ENCODE results near the gene FRMD7.
"Not testable (repeated sequence)": the region's sequence is repeated elsewhere in the genome, so short reads cannot be mapped to it uniquely, and the experiment has no call there.

FRMD7 gene, protein sequence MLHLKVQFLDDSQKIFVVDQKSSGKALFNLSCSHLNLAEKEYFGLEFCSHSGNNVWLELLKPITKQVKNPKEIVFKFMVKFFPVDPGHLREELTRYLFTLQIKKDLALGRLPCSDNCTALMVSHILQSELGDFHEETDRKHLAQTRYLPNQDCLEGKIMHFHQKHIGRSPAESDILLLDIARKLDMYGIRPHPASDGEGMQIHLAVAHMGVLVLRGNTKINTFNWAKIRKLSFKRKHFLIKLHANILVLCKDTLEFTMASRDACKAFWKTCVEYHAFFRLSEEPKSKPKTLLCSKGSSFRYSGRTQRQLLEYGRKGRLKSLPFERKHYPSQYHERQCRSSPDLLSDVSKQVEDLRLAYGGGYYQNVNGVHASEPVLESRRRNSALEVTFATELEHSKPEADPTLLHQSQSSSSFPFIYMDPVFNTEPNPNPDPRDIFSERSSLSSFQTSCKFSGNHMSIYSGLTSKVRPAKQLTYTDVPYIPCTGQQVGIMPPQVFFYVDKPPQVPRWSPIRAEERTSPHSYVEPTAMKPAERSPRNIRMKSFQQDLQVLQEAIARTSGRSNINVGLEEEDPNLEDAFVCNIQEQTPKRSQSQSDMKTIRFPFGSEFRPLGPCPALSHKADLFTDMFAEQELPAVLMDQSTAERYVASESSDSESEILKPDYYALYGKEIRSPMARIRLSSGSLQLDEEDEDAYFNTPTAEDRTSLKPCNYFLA

DNA sequence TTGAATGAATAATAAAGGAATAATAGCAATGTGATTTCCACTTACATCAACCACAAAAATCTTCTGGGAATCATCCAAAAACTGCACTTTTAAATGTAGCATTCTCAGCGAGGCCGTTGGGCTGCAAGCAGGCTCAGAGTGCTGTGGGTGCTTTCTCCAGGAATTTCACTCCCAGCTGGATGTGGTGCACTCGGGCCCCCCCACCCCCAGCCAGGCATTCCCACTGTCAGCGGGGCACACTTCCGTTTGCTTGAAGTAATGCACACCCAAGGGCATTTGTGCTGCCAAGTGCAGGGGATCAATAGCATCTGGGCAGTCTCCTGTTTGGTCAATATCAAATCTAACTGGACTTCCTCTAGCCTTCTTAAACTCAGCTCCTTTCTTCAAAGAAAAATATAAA is at the start of gene FRMD7:
Gene FRMD7 (minus strand): TSS at position 278 of the 400 bp plus-strand sequence. CDS start 176 bp downstream, at position 102.
- in situ Hi-C loops (cut with HindIII; ENCODE audit: low pct_unique_long_range_greater_than_20kb, low sequenced_read_pairs), result no loop called here
- no peak for TF ChIP-seq JUND (IDR thresholded peaks at IDR 0.05; ENCODE audit: low read depth)
- no peak for DNase-seq (ENCODE audit: low read depth in 1 of 2, low spot score in 1 of 2)

DNA sequence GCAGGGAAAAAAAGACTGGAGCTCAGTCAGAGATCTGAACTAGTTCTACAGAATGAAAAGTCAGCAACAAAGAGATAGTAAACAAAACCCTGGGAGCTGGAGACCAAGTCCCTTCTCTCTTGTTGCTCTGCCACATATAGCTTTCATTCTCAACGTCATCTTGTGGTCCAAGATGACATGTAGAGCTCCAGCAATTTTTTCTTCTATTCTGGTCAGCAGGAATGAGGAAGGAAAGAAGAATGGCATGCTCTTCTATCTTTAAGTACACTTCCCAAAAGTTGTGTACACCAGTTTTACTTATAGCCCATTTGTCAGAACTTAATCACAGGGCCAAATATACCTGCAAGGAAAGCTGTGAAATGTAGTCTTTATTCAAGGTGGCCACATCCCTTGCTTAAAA is 45.8 kb upstream of the FRMD7 start:
- DNase-seq (ENCODE audit: low read depth in 1 of 2, low spot score in 1 of 2), result peak in 1 of 2 experiments; percentile 47
- in situ Hi-C loops (cut with HindIII; ENCODE audit: low pct_unique_long_range_greater_than_20kb, low sequenced_read_pairs), result no loop called here
- TF ChIP-seq JUND (IDR thresholded peaks at IDR 0.05; ENCODE audit: low read depth), result no peak

DNA sequence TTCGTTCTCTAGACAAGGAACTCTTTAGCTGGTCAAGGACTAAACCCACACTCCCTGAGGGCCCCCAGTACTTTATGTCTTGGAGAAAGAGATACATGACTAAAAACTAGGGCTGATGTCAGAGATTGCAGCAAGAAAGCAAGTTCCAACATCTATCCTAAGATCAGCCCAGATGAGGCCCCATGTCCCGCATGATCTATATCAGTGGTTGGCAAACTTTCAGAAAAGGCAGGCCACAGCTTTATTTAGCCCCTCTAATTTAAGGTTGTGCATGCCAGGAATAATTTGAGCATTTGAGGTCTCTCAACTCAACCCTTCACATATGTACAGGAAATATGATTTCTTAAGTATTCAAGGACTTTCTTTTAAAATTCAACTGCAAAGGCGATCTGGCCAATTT is 44.1 kb upstream of the FRMD7 start:
- no peak for TF ChIP-seq JUND (IDR thresholded peaks at IDR 0.05; ENCODE audit: low read depth)
- in situ Hi-C loops (cut with HindIII; ENCODE audit: low pct_unique_long_range_greater_than_20kb, low sequenced_read_pairs), result no loop called here
- DNase-seq (ENCODE audit: low read depth in 1 of 2, low spot score in 1 of 2), result no peak

DNA sequence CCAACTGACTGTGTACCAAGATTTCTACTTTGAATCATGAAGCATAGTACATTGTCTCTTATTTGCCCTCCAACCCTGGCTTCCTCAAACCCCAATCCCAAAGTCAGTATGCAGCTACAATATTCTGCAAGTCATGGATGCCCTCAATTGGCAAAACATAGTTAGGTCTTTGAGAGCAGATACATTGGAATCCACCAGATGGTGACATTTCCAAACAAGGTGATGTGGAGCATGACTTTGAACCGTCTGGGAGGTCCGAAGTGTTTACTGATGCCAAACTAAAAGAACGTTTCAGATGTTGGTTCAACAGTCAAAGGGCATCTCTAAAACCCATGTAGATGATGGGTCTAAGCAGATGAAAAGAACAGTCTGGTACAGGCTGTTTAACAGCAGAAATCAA is 43.7 kb upstream of the FRMD7 start:
- peak in 1 of 2 experiments; percentile 60 for DNase-seq (ENCODE audit: low read depth in 1 of 2, low spot score in 1 of 2)
- TF ChIP-seq JUND (IDR thresholded peaks at IDR 0.05; ENCODE audit: low read depth), result no peak
- in situ Hi-C loops (cut with HindIII; ENCODE audit: low pct_unique_long_range_greater_than_20kb, low sequenced_read_pairs), result no loop called here

DNA sequence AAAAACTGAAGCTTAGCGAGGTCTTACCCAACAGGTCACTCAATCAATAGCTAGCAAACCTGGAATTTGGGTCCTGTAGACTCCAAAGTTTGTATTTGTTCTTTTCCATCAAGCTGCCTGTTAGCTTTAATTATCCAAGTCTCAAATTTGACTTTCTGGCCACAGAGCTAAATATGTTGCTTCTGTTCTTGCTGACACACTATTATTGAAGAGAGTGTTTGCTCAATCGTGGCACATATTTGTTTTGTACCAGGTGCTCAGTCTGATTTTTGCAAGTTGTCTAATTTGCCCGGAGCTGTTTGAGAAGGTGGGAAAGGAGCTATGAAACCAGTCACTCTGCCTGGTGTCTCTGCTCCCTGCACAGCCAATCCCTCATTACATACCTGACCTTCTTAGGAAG is 41.7 kb upstream of the FRMD7 start:
- peak; percentile 1 to 92 for DNase-seq (ENCODE audit: low read depth in 1 of 2, low spot score in 1 of 2)
- TF ChIP-seq JUND (IDR thresholded peaks at IDR 0.05; ENCODE audit: low read depth), result no peak
- in situ Hi-C loops (cut with HindIII; ENCODE audit: low pct_unique_long_range_greater_than_20kb, low sequenced_read_pairs), result no loop called here

DNA sequence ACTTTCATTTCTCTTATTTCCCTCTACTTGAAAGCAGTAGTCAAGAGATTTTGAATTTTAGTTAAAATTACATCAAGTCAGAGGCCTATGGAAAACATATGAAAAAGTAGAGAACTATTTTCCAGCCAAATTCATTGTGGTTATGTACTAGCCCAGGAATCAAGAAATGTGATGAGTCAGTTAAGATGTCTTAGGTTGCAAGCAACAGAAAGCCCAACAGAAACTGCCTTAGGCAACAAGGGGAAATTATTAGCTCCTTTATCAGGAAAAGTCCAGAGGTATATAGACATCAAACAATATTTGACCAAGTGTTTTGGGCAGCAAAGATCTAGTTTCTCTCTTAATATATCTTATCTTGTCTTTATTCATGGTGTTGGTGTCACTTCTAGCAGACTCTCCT is 37.8 kb upstream of the FRMD7 start:
- in situ Hi-C loops (cut with HindIII; ENCODE audit: low pct_unique_long_range_greater_than_20kb, low sequenced_read_pairs), result no loop called here
- no peak for DNase-seq (ENCODE audit: low read depth in 1 of 2, low spot score in 1 of 2)
- TF ChIP-seq JUND (IDR thresholded peaks at IDR 0.05; ENCODE audit: low read depth), result no peak

DNA sequence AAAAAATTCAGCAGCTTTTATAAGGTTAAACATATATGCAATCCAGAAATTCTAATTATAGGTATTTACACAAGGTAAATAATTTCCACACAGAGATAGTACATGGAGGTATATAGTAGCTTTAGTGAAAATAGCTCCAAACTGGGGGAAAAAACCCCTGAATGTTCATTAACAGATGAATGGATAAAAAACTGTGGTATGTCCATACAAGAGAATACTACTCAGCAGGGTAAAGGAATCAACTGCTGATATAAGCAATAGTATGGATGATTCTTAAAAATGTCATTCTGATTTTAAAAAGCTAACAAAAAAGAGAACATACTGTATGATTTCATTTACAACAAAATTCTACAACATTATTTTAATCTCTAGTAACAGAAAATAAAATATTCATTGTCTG is 37.2 kb upstream of the FRMD7 start:
- in situ Hi-C loops (cut with HindIII; ENCODE audit: low pct_unique_long_range_greater_than_20kb, low sequenced_read_pairs), result no loop called here

DNA sequence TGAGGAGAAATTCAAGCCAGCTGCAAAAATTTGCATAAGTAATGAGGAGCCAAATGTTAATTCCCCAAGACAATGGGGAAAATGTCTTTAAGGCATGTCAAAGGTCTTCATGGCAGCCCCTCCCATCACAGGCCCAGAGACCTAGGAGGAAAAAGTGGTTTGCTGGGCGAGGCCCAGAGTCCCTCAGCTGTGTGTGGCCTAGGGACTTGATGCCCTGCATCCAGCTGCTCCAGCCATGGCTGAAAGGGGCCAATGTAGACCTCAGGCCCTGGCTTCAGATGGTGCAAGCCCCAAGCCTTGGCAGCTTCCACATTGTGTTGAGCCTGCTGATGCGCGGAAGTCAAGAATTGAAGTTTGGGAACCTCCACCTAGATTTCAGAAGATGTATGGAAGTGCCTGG is 35.3 kb upstream of the FRMD7 start:
- in situ Hi-C loops (cut with HindIII; ENCODE audit: low pct_unique_long_range_greater_than_20kb, low sequenced_read_pairs); DNase-seq (ENCODE audit: low read depth in 1 of 2, low spot score in 1 of 2): not testable (repeated sequence)

More for the DNA sequence above, 37.2 kb upstream of the FRMD7 start:
- no peak for TF ChIP-seq JUND (IDR thresholded peaks at IDR 0.05; ENCODE audit: low read depth)
- DNase-seq (ENCODE audit: low read depth in 1 of 2, low spot score in 1 of 2), result no peak

DNA sequence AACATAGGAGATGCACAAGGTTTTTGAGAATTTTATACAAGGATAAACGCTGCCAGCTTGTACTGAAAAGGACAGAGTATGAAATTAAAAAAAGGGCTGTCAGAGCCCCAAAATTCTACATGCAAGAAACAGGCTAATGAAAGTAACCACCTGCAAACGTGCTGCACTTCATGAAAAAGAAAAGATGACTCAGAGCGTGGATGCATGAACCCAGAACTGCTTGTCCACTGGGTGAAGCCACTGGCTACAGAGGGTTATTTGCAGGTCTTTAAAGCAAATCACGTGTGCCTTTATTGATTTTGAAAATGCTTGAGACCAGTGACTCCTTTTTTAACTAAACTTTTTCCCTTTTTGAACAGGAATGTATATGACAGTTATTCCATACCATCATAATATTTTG is 25.3 kb upstream of the FRMD7 start:
- no peak for TF ChIP-seq JUND (IDR thresholded peaks at IDR 0.05; ENCODE audit: low read depth)
- in situ Hi-C loops (cut with HindIII; ENCODE audit: low pct_unique_long_range_greater_than_20kb, low sequenced_read_pairs), result no loop called here
- no peak for DNase-seq (ENCODE audit: low read depth in 1 of 2, low spot score in 1 of 2)

DNA sequence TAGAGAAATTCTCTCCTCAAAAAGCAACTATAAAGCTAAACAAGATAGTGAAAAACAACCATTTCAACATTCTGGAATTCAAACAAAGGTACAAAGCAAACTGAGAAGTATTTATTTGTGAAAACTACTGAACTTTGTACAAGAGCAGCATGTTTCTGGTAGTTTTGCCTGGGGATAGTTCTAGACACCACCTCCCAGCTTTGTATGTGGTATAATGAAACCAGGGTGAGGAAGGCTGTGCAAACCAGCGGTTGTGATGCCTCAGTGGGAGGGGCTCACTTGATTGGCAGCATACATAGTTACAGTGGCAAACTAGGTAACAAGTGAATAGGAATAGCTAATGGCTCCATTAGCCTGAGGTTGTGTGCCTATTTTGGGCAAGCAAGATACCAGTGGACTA is 18.6 kb upstream of the FRMD7 start:
- no peak for TF ChIP-seq JUND (IDR thresholded peaks at IDR 0.05; ENCODE audit: low read depth)
- in situ Hi-C loops (cut with HindIII; ENCODE audit: low pct_unique_long_range_greater_than_20kb, low sequenced_read_pairs), result no loop called here

DNA sequence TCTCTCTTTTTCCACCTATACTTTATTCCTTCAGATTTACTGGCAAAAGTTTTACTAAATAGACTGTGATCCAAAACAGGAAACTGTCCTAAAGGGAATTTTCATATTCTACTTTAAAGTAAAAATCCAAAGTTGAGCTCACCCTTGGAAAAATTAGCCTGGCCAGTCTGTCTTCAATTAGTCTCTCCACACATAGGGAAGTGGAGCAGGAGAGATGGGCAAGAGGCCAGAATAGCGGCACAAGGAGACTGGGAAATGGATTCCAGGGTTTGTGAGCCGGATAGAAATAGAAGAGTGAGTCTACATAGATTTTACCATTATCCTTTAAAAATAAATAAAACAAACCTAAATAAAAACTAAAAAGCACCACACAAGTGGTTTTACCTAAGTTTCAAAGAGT is 16.2 kb upstream of the FRMD7 start:
- TF ChIP-seq JUND (IDR thresholded peaks at IDR 0.05; ENCODE audit: low read depth), result no peak
- no peak for DNase-seq (ENCODE audit: low read depth in 1 of 2, low spot score in 1 of 2)
- in situ Hi-C loops (cut with HindIII; ENCODE audit: low pct_unique_long_range_greater_than_20kb, low sequenced_read_pairs), result no loop called here

More for the DNA sequence above, 18.6 kb upstream of the FRMD7 start:
- no peak for DNase-seq (ENCODE audit: low read depth in 1 of 2, low spot score in 1 of 2)

DNA sequence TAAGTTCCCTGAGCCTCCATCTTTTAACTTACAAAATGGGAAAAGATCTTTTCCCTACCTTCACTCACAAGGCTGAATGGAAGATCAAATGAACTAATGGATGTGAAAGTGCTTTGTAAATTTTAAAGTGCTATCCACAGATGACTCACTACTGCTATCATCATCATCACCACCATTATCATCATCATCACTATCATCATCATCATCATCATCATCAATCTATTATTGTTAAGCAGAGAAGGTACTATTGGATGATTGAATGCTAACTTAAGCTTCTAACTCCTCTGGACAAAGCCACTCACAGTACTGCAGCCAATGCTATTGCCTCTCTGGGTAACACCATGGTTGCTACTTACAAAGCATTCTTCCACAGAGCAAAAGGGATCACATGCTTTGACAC is 1.9 kb downstream of the FRMD7 start:
- TF ChIP-seq JUND (IDR thresholded peaks at IDR 0.05; ENCODE audit: low read depth), result no peak
- in situ Hi-C loops (cut with HindIII; ENCODE audit: low pct_unique_long_range_greater_than_20kb, low sequenced_read_pairs), result no loop called here
- no peak for DNase-seq (ENCODE audit: low read depth in 1 of 2, low spot score in 1 of 2)

DNA sequence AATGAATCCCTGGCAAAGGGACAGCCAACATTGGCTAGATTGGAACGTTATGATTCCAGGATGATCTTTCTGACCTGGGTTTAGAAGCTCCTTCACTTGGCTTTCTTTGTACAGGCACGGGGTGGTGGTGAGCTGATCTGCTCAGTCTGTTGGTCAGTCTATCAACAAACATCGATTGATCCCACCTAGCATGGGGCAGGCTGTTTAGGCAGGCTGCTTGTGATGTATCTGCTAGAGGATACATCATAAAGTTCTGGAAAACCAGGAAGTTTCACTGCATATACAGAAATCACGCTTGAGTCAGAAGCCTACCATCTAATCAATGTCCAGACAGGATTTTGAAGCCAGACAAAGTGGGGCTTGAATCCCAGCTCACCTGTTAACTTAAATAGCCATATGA is 6.9 kb downstream of the FRMD7 start:
- in situ Hi-C loops (cut with HindIII; ENCODE audit: low pct_unique_long_range_greater_than_20kb, low sequenced_read_pairs), result no loop called here
- DNase-seq (ENCODE audit: low read depth in 1 of 2, low spot score in 1 of 2), result no peak
- no peak for TF ChIP-seq JUND (IDR thresholded peaks at IDR 0.05; ENCODE audit: low read depth)
